GM10248 (cell line): Measurements from ENCODE around the gene ABLIM1.

Experiments used
- CTCF ChIA-PET: fragments of 300-600 bp; sonication (Branson Sonifier 250); formaldehyde crosslinking; extraction: SDS; loops from one replicate; lab custom pipeline; 2021; ENCODE audit warnings: antibody characterized with exemption; lab: Yijun Ruan, JAX
- POLR2A ChIA-PET: fragments of 350-650 bp; sonication (Branson Sonifier 250); formaldehyde crosslinking; extraction: SDS; loops from one replicate; lab custom pipeline; 2020; ENCODE audit warnings: antibody characterized with exemption; lab: Yijun Ruan, JAX
- DNase-seq: peaks from one replicate; pipeline ENCODE4 v3.0.0; 2012; ENCODE audit errors: extremely low spot score
- TF ChIP-seq, protein P1 (sequence below): IDR thresholded peaks from 2 replicates; pipeline ENCODE4 v1.5.1; 2012; ENCODE audit warnings: mild to moderate bottlenecking, low read depth; ENCODE audit errors: extremely low read depth, missing control alignments, control extremely low read depth

Gene ABLIM1

GRCh38 chr10:114420811-114421485 is 237.1 kb downstream of the ABLIM1 start:
- ChIA-PET CTCF (no interaction called here), POLR2A (no interaction called here)
- DNase-seq, result no peak
- TF ChIP-seq, protein P1, sequence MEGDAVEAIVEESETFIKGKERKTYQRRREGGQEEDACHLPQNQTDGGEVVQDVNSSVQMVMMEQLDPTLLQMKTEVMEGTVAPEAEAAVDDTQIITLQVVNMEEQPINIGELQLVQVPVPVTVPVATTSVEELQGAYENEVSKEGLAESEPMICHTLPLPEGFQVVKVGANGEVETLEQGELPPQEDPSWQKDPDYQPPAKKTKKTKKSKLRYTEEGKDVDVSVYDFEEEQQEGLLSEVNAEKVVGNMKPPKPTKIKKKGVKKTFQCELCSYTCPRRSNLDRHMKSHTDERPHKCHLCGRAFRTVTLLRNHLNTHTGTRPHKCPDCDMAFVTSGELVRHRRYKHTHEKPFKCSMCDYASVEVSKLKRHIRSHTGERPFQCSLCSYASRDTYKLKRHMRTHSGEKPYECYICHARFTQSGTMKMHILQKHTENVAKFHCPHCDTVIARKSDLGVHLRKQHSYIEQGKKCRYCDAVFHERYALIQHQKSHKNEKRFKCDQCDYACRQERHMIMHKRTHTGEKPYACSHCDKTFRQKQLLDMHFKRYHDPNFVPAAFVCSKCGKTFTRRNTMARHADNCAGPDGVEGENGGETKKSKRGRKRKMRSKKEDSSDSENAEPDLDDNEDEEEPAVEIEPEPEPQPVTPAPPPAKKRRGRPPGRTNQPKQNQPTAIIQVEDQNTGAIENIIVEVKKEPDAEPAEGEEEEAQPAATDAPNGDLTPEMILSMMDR, result no peak

DNA sequence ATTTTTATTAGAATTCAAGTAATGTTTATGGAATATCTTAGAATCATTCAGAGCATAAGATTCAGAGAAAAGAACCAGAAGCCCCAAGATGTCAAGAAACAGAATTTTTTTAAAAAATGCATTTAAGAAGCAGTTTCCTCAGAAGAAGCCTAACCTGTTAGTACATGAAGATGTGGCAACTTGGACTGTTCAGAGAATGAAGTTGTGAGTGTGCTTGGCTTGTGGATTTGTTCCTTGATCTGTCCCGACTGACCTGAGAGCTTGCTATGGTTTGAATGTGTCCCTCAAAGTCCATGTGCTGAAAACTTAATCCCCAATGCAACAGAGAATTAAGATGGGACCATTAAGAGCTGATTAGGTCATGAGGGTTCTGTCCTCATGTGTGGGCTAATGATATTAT is 240.0 kb downstream of the ABLIM1 start:
- TF ChIP-seq, protein P1, result no peak
- ChIA-PET POLR2A (no interaction called here), CTCF (interaction anchor here (2.9 kb wide), 1 partner anchor 114 kb away, joined by 15 read pairs; no protein-coding TSS in a partner anchor)
- no peak for DNase-seq

DNA sequence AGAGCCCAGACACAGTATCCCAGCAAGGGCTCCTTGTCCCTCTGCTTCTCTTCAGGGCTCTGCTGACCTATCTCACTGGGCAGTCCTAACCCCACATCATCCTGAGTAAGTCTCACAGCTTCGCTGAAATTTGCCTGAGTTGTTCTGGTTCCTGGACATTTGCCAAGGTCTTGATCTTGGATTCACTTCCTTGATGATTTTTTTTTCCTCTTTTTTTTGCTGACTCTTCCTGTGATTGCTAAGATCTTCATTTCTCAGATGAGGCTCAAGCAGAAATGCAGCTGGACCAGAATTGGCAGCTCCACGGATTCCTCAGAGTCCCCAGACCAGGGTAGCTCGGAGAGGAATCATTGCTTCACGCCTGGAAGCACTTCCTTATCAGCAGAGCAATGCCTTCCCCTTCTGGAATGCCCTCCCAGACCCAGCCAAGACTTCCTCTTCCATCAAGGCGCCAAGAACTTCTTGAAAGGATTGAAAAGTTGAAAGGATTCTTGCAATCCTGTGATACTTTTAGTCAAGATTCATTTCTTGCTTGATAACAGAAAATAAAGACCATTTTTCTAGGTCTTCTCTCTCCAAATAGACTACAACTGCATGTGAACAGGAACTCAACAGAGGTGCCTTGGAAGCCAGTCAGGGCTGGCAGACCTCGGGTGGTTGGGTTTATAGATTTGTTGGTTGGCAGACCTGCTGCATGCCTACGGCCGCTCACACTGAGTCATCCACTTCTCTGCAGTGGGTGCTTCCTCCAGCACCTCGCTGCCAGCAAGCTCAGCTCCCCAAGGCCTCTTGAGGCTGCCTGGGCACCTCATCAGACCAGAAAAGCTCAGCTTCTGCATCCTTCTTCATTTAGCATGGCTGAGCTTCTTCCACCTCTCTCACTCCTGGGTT is 244.9 kb downstream of the ABLIM1 start:
- TF ChIP-seq, protein P1, result no peak
- CTCF ChIA-PET, result interaction anchor here (1.2 to 1.9 kb wide), 5 partner anchors 14 to 110 kb away, joined by 3 to 5 read pairs (median 3); no protein-coding TSS in a partner anchor
- no peak for DNase-seq
- POLR2A ChIA-PET, result no interaction called here

DNA sequence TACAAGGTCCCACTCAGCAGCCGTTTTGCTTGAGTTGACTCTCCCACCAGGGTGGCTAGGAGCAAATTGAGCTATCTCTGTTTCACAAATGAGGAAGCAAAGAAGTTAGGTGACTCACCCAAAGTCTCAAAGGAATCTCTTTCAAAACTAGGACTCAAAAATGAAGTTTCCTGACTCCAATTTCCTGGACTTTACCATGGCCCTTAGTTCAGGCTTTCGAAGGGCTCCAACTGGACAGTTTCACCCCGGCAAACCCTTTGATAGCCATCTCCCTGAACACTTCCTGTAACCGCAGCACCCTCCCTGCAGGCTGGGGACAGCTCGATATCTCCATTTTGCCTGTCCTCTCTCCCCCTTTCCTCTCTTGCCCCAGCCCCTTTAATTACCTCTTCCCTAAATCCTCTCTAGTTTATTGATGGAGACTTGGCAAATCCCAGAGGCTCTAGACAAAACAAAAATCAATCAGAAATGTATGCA is 249.1 kb downstream of the ABLIM1 start:
- no peak for DNase-seq
- CTCF ChIA-PET, result interaction anchor here (0.9 to 1.9 kb wide), 5 partner anchors 14 to 105 kb away, joined by 3 to 5 read pairs (median 4); no protein-coding TSS in a partner anchor

DNA sequence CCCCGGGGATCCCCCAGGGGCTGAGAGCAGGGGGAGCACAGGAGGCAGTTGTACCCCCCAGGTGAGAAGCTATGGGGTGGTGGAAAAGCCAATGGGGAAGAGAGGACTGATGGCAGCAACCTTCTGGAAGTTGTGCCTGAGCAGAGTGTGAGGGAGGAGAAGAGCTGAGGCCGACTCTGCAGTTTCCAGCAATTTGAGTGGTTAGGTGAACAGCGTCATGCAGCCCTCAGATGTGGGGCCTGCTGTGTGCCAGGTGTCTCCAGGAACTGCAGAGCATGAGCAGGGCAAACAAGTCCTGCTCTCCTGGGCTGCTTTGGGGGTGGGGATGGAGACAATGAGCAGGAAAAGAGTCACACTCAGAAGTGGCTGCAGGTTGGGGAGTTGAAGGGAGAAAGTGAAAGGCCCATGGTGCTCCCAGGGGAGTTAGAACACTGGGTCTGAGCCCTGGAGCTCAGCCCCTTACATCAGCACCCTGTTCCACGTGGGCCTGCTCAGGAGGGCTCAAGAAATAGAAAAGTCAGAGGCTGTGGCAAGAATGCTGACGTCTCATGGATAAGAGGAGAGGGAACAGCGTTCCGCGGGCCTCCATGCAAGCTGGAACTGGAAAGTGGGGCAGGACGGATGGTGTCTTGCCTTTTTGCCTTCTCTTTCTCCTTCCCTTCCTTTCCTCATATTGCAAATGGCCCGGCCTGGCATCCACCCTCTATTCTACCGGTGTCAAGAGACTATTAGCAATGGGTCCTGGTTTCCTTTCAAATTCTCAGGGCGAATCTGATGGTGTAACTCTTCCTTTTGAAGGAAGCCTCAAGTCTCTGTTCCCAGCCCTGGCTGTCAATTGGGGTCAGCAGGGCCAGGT is 249.7 kb downstream of the ABLIM1 start:
- TF ChIP-seq, protein P1, result no peak
- ChIA-PET CTCF (interaction anchor here (0.9 to 1.9 kb wide), 9 partner anchors 13 to 104 kb away, joined by 3 to 9 read pairs (median 4); no protein-coding TSS in a partner anchor), POLR2A (no interaction called here)
- no peak for DNase-seq

More for the DNA sequence above, 249.1 kb downstream of the ABLIM1 start:
- TF ChIP-seq, protein P1, result no peak
- POLR2A ChIA-PET, result no interaction called here
